Gastroesophageal sphincter (tissue), 3 donors: Measurements from ENCODE around the gene PKHD1.

Experiments
- EP300 ChIP-seq: sonication (generic); formaldehyde crosslinking; IDR thresholded peaks from one replicate; pipeline ENCODE4 v1.6.1; 2017; ENCODE audit warnings: antibody characterized with exemption, mild to moderate bottlenecking
- TF ChIP-seq, protein P1 (sequence below), 4 experiments: fragments of 200-600 bp in 2 of 4; fragments of 450-650 bp in 2 of 4; sonication (generic) in 1 of 4; IDR thresholded peaks; one replicate each; pipeline ENCODE4 v1.5.1; 2017 to 2019; ENCODE audit warnings: antibody characterized with exemption in 4 of 4, mild to moderate bottlenecking in 2 of 4, moderate library complexity in 2 of 4

DNA sequence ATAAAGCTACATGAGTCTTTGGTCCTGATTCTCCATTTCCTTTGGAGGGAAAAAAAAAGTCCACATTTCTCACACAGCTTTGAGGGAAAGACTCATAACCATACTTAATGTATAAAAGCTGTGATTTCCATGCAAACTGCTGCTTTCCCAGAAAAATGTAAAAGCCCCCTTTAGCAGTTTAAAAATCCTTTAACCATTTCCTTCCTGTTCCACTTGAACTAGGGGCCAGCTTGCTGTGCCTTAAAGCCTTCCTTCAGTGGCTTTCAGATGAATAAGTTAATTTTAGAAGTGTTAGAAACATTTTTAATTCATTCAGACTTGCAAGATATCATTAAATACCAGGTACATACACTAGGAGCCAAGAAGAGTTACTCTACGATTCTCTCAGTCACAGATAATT lies 273.5 kb downstream of the PKHD1 start:
- TF ChIP-seq EP300, result no peak
- TF ChIP-seq, protein P1, sequence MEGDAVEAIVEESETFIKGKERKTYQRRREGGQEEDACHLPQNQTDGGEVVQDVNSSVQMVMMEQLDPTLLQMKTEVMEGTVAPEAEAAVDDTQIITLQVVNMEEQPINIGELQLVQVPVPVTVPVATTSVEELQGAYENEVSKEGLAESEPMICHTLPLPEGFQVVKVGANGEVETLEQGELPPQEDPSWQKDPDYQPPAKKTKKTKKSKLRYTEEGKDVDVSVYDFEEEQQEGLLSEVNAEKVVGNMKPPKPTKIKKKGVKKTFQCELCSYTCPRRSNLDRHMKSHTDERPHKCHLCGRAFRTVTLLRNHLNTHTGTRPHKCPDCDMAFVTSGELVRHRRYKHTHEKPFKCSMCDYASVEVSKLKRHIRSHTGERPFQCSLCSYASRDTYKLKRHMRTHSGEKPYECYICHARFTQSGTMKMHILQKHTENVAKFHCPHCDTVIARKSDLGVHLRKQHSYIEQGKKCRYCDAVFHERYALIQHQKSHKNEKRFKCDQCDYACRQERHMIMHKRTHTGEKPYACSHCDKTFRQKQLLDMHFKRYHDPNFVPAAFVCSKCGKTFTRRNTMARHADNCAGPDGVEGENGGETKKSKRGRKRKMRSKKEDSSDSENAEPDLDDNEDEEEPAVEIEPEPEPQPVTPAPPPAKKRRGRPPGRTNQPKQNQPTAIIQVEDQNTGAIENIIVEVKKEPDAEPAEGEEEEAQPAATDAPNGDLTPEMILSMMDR (IDR thresholded peaks at IDR 0.05), result no peak
